T-cell (primary cell): ENCODE data around the gene OR4D9. TPM values are rescaled to one million over a fixed set of nuclear protein-coding genes. Genes with fewer than 3 reads are reported as not detected.

Experiments
- total RNA-seq, 35 experiments: library from RNA in 6 of 35; stranded (reverse) in 6 of 35; fragments of 120-200 nt in 1 of 35; gene quantifications; one replicate each; pipeline versions ENCODE4 v1.2.1 to v1.2.4 and lab custom pipeline; 2013 to 2026

OR4D9 gene
- total RNA-seq, 5 donors from 2014 or later (not counting 1 experiment from before 2014, with no cell fraction given): not detected

Other genes starting within 250 kb of the OR4D9 start
- gene OR5AN1, start 152.6 kb upstream of the OR4D9 start, total RNA-seq: not detected
- not detected for gene OR5A2, start 85.1 kb upstream of the OR4D9 start, total RNA-seq
- not detected for gene OR5A1, start 75.1 kb upstream of the OR4D9 start, total RNA-seq
- not detected for gene OR4D6, start 54.6 kb upstream of the OR4D9 start, total RNA-seq
- not detected for gene OR4D10, start 38.2 kb upstream of the OR4D9 start, total RNA-seq
- gene OR4D11, start 8.0 kb upstream of the OR4D9 start, total RNA-seq: not detected
- 10 to 100 TPM; 44.0 to 59.0 (median 46.2) TPM for gene OSBP, start 104.2 kb downstream of the OR4D9 start, total RNA-seq
- gene PATL1, start 157.5 kb downstream of the OR4D9 start, total RNA-seq: 10 to 100 TPM; 37.0 to 49.7 (median 41.9) TPM
- not detected for gene OR10V1, start 202.3 kb downstream of the OR4D9 start, total RNA-seq
- gene STX3, start 243.8 kb downstream of the OR4D9 start, total RNA-seq: 10 to 100 TPM in 4 of 5 donors, 1 to 10 TPM in 1; 8.9 to 13.3 (median 11.4) TPM